ENCODE measurements around the gene FAM193B.

DNA sequence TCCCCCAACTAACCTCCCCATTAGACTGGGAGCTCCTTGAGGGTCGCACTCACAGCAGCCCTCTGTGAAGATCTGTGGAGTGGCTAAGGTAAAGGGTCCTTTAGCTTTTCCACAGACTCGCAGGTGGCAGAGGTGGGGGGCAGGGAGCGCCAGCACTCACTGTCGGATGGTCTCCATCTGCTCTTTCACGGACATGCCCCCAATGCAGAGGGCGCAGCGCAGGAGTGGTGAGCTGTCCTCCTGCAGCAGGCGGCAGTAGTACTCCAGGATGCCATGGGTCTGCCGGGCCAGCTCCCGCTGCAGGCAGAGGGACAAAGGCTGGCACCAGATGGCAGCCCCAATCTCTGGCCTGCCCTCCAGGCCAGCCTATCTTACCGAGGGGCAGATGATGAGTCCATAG is 39.8 kb downstream of the FAM193B start:
- TF ChIP-seq EP300 (IDR thresholded peaks at IDR 0.05) (no peak), POLR2A (IDR thresholded peaks at IDR 0.05) (no peak), POLR2AphosphoS5 (IDR thresholded peaks at IDR 0.05) (no peak)
- TF ChIP-seq, protein P1, sequence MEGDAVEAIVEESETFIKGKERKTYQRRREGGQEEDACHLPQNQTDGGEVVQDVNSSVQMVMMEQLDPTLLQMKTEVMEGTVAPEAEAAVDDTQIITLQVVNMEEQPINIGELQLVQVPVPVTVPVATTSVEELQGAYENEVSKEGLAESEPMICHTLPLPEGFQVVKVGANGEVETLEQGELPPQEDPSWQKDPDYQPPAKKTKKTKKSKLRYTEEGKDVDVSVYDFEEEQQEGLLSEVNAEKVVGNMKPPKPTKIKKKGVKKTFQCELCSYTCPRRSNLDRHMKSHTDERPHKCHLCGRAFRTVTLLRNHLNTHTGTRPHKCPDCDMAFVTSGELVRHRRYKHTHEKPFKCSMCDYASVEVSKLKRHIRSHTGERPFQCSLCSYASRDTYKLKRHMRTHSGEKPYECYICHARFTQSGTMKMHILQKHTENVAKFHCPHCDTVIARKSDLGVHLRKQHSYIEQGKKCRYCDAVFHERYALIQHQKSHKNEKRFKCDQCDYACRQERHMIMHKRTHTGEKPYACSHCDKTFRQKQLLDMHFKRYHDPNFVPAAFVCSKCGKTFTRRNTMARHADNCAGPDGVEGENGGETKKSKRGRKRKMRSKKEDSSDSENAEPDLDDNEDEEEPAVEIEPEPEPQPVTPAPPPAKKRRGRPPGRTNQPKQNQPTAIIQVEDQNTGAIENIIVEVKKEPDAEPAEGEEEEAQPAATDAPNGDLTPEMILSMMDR (IDR thresholded peaks at IDR 0.05), result no peak

All from sigmoid colon (tissue), 4 donors.